ENCODE measurements around the gene SSX2B. TPM values are rescaled to one million over a fixed set of nuclear protein-coding genes. Genes with fewer than 3 reads are reported as not detected.
A peak's percentile ranks its signal among the peaks of the same experiment; 100 is the strongest.
"Not testable (repeated sequence)": the region's sequence is repeated elsewhere in the genome, so short reads cannot be mapped to it uniquely, and the experiment has no call there.

Gene SSX2B, protein sequence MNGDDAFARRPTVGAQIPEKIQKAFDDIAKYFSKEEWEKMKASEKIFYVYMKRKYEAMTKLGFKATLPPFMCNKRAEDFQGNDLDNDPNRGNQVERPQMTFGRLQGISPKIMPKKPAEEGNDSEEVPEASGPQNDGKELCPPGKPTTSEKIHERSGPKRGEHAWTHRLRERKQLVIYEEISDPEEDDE
- not detected for total RNA-seq

DNA sequence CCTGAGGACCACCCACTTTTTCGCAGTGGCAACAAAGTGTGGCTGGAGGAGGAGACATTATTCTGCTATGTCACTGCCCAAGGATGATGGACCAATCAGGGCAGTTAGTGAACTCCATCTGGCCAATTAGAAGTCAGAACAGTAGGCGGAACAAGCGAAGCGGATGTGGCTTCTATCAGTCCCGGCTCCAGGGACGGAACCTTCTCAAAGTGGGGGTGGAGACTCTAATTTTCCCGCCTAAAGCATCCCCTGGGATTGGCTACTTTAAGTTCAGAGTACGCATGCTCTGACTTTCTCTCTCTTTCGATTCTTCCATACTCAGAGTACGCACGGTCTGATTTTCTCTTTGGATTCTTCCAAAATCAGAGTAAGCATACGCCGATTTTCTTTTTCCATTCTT, at the start of gene SSX2B:
TSS of gene SSX2B (plus strand) at position 301 of the 400 bp plus-strand sequence. CDS start 1,429 bp downstream, outside the sequence.
- H3K27ac ChIP-seq; H3K4me3 ChIP-seq; H3K4me1 ChIP-seq; H3K27me3 ChIP-seq; DNase-seq (ENCODE audit: low spot score in 2 of 2); H3K36me3 ChIP-seq; intact Hi-C loops (cut with DNase I); H3K9me3 ChIP-seq: not testable (repeated sequence)

DNA sequence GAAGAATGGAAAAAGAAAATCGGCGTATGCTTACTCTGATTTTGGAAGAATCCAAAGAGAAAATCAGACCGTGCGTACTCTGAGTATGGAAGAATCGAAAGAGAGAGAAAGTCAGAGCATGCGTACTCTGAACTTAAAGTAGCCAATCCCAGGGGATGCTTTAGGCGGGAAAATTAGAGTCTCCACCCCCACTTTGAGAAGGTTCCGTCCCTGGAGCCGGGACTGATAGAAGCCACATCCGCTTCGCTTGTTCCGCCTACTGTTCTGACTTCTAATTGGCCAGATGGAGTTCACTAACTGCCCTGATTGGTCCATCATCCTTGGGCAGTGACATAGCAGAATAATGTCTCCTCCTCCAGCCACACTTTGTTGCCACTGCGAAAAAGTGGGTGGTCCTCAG, 44.0 kb upstream of the SSX2B start, which contains the start of gene SSX2:
TSS of gene SSX2 (minus strand) at position 101 of the 400 bp plus-strand sequence. CDS start 1,429 bp downstream, outside the sequence.
- H3K36me3 ChIP-seq; H3K9me3 ChIP-seq; intact Hi-C loops (cut with DNase I); H3K27me3 ChIP-seq; H3K4me3 ChIP-seq; H3K4me1 ChIP-seq; H3K27ac ChIP-seq; DNase-seq (ENCODE audit: low spot score in 2 of 2): not testable (repeated sequence)

GRCh38 chrX:52765983-52766382, 14.9 kb downstream of the SSX2B start:
- H3K36me3 ChIP-seq; DNase-seq (ENCODE audit: low spot score in 2 of 2); H3K27ac ChIP-seq; H3K4me1 ChIP-seq; H3K4me3 ChIP-seq; H3K9me3 ChIP-seq; intact Hi-C loops (cut with DNase I); H3K27me3 ChIP-seq: not testable (repeated sequence)

DNA sequence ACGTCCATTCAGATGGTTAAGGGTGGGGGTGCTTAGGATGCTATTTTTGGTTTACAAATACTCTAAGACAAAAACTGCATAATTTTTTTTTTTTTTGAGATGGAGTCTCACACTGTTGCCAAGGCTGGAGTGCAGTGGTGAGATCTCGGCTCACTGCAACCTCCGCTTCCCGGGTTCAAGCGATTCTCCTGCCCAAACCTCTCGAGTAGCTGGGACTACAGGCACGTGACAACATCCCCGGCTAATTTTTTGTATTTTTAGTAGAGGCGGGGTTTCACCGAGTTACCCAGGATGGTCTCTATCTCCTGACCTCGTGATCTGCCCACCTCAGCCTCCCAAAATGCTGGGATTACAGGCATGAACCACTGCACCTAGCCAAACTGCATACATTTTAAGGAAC, 22.5 kb downstream of the SSX2B start:
- H3K4me1 ChIP-seq; H3K4me3 ChIP-seq; H3K27me3 ChIP-seq; intact Hi-C loops (cut with DNase I); H3K9me3 ChIP-seq; H3K36me3 ChIP-seq; H3K27ac ChIP-seq: not testable (repeated sequence)
- peak in 1 of 2 donors; percentile 12 for DNase-seq (ENCODE audit: low spot score in 2 of 2)

DNA sequence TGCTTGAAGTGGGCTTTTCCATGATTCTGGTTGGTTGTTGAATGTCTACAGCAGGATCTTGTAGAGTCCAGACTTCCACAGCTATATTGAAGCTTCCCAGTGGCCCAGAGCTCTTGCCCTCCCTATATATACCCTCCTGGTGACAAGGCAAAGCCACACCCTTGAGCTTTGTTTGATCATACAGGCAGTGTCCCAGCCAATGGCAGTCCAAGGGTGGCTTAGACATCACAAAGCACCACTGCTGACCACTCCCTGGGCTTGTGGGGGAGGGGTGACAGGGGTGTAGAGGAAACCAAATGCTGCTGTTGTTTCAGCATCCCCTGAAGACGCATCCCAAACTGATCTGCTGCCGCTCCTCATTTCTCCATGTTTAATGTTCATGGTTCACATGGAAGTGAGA, 46.3 kb downstream of the SSX2B start, which contains the start of gene SPANXN5:
TSS of gene SPANXN5 (minus strand) at position 101 of the 400 bp plus-strand sequence. CDS start at position 22, 79 bp downstream.
- H3K27me3 ChIP-seq; intact Hi-C loops (cut with DNase I); H3K27ac ChIP-seq; H3K4me1 ChIP-seq; H3K4me3 ChIP-seq; H3K9me3 ChIP-seq; H3K36me3 ChIP-seq; DNase-seq (ENCODE audit: low spot score in 2 of 2): not testable (repeated sequence)

- DNase-seq (ENCODE audit: low spot score in 2 of 2); H3K27ac ChIP-seq; H3K4me1 ChIP-seq; H3K36me3 ChIP-seq; H3K4me3 ChIP-seq; H3K27me3 ChIP-seq; intact Hi-C loops (cut with DNase I); H3K9me3 ChIP-seq: not testable (repeated sequence)
Measured at GRCh38 chrX:52804876-52805275, 53.8 kb downstream of the SSX2B start.

Other genes starting within 250 kb of the SSX2B start
- gene XAGE1B, start 234.2 kb upstream of the SSX2B start, total RNA-seq: not detected
- not detected for gene SSX7, start 96.4 kb upstream of the SSX2B start, total RNA-seq
- not detected for gene SSX2, start 44.1 kb upstream of the SSX2B start, total RNA-seq
- gene SPANXN5, start 46.2 kb downstream of the SSX2B start, total RNA-seq: not detected
- not detected for gene XAGE5, start 60.0 kb downstream of the SSX2B start, total RNA-seq
- gene XAGE3, start 116.8 kb downstream of the SSX2B start, total RNA-seq: not detected
- gene FAM156B, start 146.1 kb downstream of the SSX2B start, total RNA-seq: 5.0 TPM
- 50.9 TPM for gene FAM156A, start 207.3 kb downstream of the SSX2B start, total RNA-seq

Measured in ascending aorta (tissue), 2 donors.